GM18858 (cell line): ENCODE results near the gene POLR3K.

Experiments used
- ATAC-seq: cut with Tn5 transposase; IDR thresholded peaks from one replicate; pipeline ENCODE4 v1.9.1; 2021; ENCODE audit not compliant: unreplicated experiment

Gene POLR3K

DNA sequence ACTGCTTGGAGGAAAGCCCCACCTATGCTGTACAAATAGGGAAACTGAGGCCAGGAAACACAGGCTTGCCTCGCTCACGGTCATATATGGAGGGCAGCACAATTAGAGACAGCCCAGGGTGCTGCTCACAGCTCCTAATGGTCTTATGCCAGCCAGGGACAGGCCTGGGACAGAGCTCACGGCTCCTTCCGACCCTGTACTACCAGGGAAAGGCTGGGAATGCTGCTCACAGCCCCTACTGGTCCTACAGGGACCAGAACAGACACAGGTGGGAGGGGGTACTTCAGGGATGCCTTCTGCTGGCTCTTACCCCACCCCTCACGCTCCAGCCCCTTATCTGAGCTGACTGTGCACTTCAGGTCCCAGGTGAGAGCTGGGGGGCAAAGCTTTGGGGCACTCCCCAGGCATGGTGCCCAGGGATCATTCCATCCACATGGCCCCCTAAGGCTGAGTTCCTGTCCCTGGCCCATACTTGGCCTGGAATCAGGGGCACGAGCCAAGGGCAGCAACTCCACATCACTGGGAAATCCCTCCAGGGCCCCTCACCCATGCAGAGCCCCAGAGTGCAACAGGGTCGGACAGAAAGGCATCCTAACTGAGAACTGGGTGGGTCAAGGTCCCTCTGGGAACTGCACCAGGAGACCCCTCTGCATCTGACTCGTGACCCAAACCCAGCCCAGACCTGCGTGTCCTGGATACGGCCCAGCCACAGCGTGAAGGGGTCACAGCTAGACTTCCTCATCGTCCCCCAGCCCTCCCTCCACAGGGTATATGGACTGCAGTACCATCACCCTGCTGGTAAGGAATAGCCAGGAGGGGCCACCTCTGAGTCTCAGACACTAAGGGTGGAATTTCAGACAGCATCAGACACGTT lies 13.1 kb upstream of the POLR3K start:
- no peak for ATAC-seq

DNA sequence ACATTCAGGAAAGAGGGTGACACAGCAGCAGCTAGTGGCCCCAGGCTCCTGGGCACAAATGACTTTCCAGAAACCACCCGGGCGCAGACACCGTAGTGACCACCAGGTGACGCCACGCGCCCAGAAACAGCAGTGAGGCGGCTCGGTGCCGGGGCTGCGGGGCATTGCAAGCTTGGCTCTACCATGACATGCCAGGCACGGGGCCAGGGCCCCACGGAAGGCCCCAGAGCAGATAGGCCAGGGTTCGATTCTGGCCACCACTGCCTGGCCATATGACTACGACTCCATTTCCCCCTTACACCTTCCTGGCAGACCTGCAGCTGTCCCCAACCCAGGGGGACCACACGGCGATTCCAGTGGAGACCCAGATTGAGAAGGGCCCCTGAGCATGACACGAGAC lies 12.3 kb upstream of the POLR3K start:
- no peak for ATAC-seq

DNA sequence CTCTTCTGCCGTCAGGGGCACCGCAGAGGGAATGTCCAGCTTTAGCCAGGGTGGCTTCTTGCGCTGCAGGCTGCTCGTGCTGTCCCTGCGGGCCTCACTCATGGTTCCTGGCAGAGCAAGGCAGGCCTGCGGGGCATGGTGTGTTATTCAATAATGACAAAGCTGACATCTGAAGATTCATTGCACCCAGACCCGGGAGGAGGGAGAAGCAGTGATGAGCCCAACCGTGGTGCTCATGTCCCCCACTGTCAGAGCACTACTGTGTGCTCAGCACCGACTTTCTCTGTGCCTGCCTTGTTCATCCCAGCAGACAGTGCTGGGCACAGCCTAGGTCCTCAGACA lies 11.5 kb upstream of the POLR3K start:
- ATAC-seq = no peak

DNA sequence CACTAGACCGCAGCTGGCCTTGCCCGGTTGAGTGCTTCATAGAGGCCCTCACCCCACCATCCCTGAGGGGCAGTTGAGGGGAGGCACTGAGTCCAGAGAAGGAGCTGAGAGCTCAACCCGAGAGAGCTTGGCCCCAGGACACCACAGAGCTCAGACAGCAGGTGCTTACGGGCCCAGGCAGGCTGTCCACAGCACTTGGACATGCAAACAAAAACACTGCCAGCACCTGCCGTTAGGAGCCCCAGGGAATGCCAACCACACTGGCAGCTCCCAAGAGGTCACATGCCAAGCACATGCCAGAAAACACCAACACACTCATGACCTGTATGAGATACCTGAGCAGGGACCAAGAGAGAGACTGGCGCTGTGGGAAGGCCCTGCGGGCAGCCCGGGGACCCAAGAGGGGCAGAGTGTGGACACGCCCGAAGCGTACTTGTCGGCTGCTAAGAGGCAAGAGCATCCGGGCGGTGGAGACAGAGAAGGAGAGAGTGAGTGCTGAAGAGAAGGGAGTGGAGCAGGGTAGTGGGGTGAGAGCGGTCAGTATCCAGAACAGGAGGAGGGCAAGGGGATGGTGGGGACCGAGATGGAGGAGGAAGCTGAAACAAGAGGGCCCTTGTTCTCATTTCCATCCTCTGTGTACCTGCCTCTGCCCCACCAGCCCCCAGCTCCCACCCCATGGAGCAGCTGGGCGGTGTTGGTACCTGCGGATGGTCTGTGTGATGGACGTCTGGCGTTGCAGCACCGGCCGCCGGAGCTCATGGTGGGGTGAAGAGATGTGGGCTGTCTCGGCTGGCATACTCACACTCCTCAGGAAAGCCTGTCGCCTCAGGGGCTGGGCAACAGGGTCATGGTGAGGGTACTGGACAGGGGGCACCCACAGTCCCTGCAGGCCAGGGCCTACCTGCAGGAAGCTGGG lies 10.8 kb upstream of the POLR3K start:
- ATAC-seq = no peak

DNA sequence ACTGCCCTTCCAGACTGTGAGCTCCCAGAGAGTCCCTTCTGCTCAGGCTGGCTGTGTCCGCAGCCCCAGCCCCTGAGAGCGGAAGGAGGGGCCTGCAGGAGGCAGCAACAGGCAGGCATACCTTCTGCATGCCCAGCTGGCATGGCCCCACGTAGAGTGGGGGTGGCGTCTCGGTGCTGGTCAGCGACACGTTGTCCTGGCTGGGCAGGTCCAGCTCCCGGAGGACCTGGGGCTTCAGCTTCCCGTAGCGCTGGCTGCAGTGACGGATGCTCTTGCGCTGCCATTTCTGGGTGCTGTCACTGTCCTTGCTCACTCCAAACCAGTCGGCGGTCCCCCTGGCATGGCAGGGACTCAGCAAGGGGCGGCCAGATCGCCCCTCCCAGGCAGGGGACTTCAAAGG lies 10.1 kb upstream of the POLR3K start:
- no peak for ATAC-seq

DNA sequence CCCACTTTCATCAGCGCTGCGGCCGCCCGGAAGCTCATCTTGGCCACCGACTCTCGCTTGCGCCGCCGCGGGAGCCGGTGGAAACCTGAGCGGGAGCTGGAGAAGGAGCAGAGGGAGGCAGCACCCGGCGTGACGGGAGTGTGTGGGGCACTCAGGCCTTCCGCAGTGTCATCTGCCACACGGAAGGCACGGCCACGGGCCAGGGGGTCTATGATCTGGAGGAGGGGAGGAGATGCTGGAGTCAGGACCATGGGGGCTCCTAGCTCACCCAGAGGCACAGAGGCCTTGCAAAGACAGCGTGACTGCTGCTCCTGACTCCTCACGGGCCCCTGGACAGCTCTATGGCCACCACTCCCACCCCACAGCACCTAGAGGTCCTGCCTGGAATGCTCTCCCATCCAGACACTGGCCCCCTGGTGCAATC lies 9.6 kb upstream of the POLR3K start:
- no peak for ATAC-seq

GRCh38 chr16:62283-62967 lies 9.0 kb upstream of the POLR3K start:
- no peak for ATAC-seq

GRCh38 chr16:61879-62281 lies 8.5 kb upstream of the POLR3K start:
- ATAC-seq = no peak

GRCh38 chr16:60929-61878 lies 7.8 kb upstream of the POLR3K start:
- ATAC-seq = no peak

DNA sequence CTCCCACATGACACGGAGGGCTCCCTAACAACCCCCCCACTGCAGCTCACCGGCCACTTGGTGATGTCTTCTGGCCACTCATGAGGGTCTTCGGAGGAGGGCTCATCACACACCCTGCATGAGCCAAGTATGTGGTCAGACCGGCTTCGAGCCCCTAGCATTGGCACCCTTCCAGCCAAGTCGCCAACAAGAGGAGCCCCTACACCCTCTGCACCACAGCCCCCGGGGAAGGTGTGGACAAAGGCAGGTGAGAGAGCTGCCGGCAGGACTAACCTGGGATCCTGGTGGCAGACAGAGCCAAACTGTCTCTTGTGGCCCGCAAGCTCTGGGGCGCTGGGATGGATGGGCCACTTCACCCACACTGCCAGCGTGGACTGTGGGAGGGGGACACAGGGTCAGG lies 6.8 kb upstream of the POLR3K start:
- ATAC-seq = no peak

GRCh38 chr16:59440-60059 lies 6.1 kb upstream of the POLR3K start:
- no peak for ATAC-seq

- no peak for ATAC-seq
These were observed 5.4 kb upstream of the POLR3K start for GRCh38 chr16:58491-59439.

GRCh38 chr16:57711-58110 lies 4.3 kb upstream of the POLR3K start:
- ATAC-seq = no peak

GRCh38 chr16:56231-56927 lies 3.0 kb upstream of the POLR3K start:
- ATAC-seq = no peak

- no peak for ATAC-seq
These were observed 2.2 kb upstream of the POLR3K start for GRCh38 chr16:55571-56136.

GRCh38 chr16:54237-54581 lies 801 bp upstream of the POLR3K start:
- no peak for ATAC-seq

DNA sequence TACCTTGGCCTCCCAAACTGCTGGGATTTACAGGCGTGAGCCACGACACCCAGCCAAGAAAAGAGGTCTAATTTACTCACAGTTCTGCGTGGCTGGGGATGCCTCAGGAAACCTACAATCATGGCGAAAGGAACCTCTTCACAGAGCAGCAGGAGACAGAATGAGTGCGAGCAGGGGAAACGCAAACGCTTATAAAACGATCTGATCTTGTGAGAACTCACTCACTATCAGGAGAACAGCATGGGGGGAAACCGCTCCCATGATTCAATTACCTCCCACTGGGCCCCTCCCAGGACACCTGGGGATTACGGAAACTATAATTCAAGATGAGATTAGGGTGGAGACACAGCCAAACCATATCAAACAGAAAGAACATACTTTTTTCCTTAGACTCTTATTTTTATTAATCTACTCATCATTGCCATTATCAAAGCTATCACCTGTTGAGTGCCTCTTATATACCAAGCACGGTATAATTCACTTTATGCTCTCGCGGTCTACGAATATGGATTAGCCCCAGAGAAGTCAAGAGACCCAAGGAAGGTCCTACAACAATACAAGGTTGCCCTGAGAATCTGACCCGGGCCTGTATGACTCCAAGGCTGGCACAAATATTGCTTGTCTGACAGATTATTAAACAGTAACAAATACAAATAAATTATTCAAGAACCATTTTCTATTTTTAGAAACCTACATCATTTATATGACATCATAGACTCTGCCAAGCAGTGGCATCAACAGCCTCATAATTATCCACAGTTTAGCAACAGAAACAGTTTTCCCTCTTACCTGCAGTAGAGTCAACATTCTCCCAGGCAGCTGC lies 2.4 kb downstream of the POLR3K start:
- ATAC-seq = no peak
